ENCODE results near the gene PTPN1. TPM values are rescaled to one million over a fixed set of nuclear protein-coding genes. Genes with fewer than 3 reads are reported as not detected.
A peak's percentile ranks its signal among the peaks of the same experiment; 100 is the strongest.

The PTPN1 gene
- polyA plus RNA-seq, 1 donor (not counting 4 experiments of a cell fraction or from before 2014, with no cell fraction given): 61.6 TPM

- Histone ChIP-seq H3K9me3 (ENCODE audit: control insufficient read depth, low read depth, low read length) (no peaks in the 10 kb centered on the region), H2AFZ (ENCODE audit: control insufficient read depth, low read length) (no peak overlapping the region), H3K4me2 (ENCODE audit: control insufficient read depth, extremely low read depth, insufficient read depth, low read depth, low read length) (peak overlapping the region; percentile 82), H3K4me1 (ENCODE audit: control insufficient read depth, extremely low read depth, insufficient read depth, low read length) (peaks cover 54% of the 10 kb centered on the region), H3K27ac (ENCODE audit: control insufficient read depth, insufficient read depth, low read length) (peak overlapping the region; percentile 82), H3K36me3 (ENCODE audit: control insufficient read depth in 2 of 2, extremely low read depth in 1 of 2, insufficient read depth in 2 of 2, low read length in 2 of 2) (no peaks in the 10 kb centered on the region), H3K79me2 (ENCODE audit: control insufficient read depth, insufficient read depth, low read length) (peaks cover 2% of the 10 kb centered on the region), H3K9ac (ENCODE audit: control insufficient read depth, extremely low read depth, insufficient read depth, low read length) (peak overlapping the region; percentile 51), H3K4me3 (ENCODE audit: control insufficient read depth in 2 of 3, extremely low read depth in 1 of 3, insufficient read depth in 2 of 3, low read depth in 1 of 3, low read length in 3 of 3) (peak overlapping the region; percentile 8 to 29 (median 24)), H3K9me1 (ENCODE audit: control insufficient read depth, extremely low read depth, insufficient read depth, low read length) (no peaks in the 10 kb centered on the region), H4K20me1 (ENCODE audit: control insufficient read depth, extremely low read depth, insufficient read depth, low read length) (no peaks in the 10 kb centered on the region), H3K27me3 (ENCODE audit: control insufficient read depth, extremely low read depth, insufficient read depth, low read length) (no peaks in the 10 kb centered on the region)
- no peak for TF ChIP-seq EZH2 (IDR thresholded peaks at IDR 0.05; ENCODE audit: low read length)
- TF ChIP-seq CTCF (optimal IDR thresholded peaks at IDR 0.05 in 1 of 3, IDR thresholded peaks at IDR 0.05 in 1 of 3, conservative IDR thresholded peaks at IDR 0.05 in 1 of 3; ENCODE audit: extremely low read depth in 1 of 3, insufficient read depth in 2 of 3, low read length in 3 of 3): no peak
- FAIRE-seq (peak; percentile 62), DNase-seq (ENCODE audit: low read depth, low spot score) (peak; percentile 89)
- dilution Hi-C loops (cut with MboI; ENCODE audit: extremely low pct_ligation_motif_present, low sequenced_read_pairs): no loop called here
Measured at GRCh38 chr20:50496773-50497385, 13.3 kb upstream of the PTPN1 start.

GRCh38 chr20:50498071-50498776, 12.0 kb upstream of the PTPN1 start:
- FAIRE-seq: peak; percentile 74
- DNase-seq (ENCODE audit: low read depth, low spot score): no peak
- Histone ChIP-seq H3K36me3 (ENCODE audit: control insufficient read depth in 2 of 2, extremely low read depth in 1 of 2, insufficient read depth in 2 of 2, low read length in 2 of 2) (no peaks in the 10 kb centered on the region), H2AFZ (ENCODE audit: control insufficient read depth, low read length) (no peak overlapping the region), H3K9ac (ENCODE audit: control insufficient read depth, extremely low read depth, insufficient read depth, low read length) (no peak overlapping the region), H3K4me3 (ENCODE audit: control insufficient read depth in 2 of 3, extremely low read depth in 1 of 3, insufficient read depth in 2 of 3, low read depth in 1 of 3, low read length in 3 of 3) (no peak overlapping the region), H3K27me3 (ENCODE audit: control insufficient read depth, extremely low read depth, insufficient read depth, low read length) (no peaks in the 10 kb centered on the region), H3K4me1 (ENCODE audit: control insufficient read depth, extremely low read depth, insufficient read depth, low read length) (peaks cover 47% of the 10 kb centered on the region), H4K20me1 (ENCODE audit: control insufficient read depth, extremely low read depth, insufficient read depth, low read length) (no peaks in the 10 kb centered on the region), H3K79me2 (ENCODE audit: control insufficient read depth, insufficient read depth, low read length) (peaks cover 2% of the 10 kb centered on the region), H3K4me2 (ENCODE audit: control insufficient read depth, extremely low read depth, insufficient read depth, low read depth, low read length) (peak overlapping the region; percentile 25), H3K9me1 (ENCODE audit: control insufficient read depth, extremely low read depth, insufficient read depth, low read length) (no peaks in the 10 kb centered on the region), H3K9me3 (ENCODE audit: control insufficient read depth, low read depth, low read length) (no peaks in the 10 kb centered on the region), H3K27ac (ENCODE audit: control insufficient read depth, insufficient read depth, low read length) (peak overlapping the region; percentile 77)
- no peak for TF ChIP-seq CTCF (optimal IDR thresholded peaks at IDR 0.05 in 1 of 3, IDR thresholded peaks at IDR 0.05 in 1 of 3, conservative IDR thresholded peaks at IDR 0.05 in 1 of 3; ENCODE audit: extremely low read depth in 1 of 3, insufficient read depth in 2 of 3, low read length in 3 of 3)
- TF ChIP-seq EZH2 (IDR thresholded peaks at IDR 0.05; ENCODE audit: low read length): no peak
- dilution Hi-C loops (cut with MboI; ENCODE audit: extremely low pct_ligation_motif_present, low sequenced_read_pairs): no loop called here

All from keratinocyte (primary cell).